ENCODE results near the gene DOCK1.
"Not testable (repeated sequence)": the region's sequence is repeated elsewhere in the genome, so short reads cannot be mapped to it uniquely, and the experiment has no call there.

The DOCK1 gene

GRCh38 chr10:126928274-126928673 lies 23.0 kb downstream of the DOCK1 start:
- no peak for DNase-seq

- DNase-seq: no peak
Measured at GRCh38 chr10:126929391-126929790, 24.2 kb downstream of the DOCK1 start.

- DNase-seq: no peak
Measured at GRCh38 chr10:126930131-126930882, 25.1 kb downstream of the DOCK1 start.

- no peak for DNase-seq
Measured at GRCh38 chr10:126930883-126931503, 25.8 kb downstream of the DOCK1 start.

- DNase-seq: no peak
Measured at GRCh38 chr10:126931544-126931943, 26.3 kb downstream of the DOCK1 start.

- no peak for DNase-seq
Measured at GRCh38 chr10:126932516-126932915, 27.3 kb downstream of the DOCK1 start.

- no peak for DNase-seq
Measured at GRCh38 chr10:126933116-126933515, 27.9 kb downstream of the DOCK1 start.

GRCh38 chr10:126935263-126935946 lies 30.2 kb downstream of the DOCK1 start:
- no peak for DNase-seq

- DNase-seq: no peak
Measured at GRCh38 chr10:126937026-126937425, 31.8 kb downstream of the DOCK1 start.

- not testable (repeated sequence) for DNase-seq
Measured at GRCh38 chr10:126938121-126938520, 32.9 kb downstream of the DOCK1 start.

- no peak for DNase-seq
Measured at GRCh38 chr10:126939706-126940105, 34.5 kb downstream of the DOCK1 start.

GRCh38 chr10:126940670-126941310 lies 35.6 kb downstream of the DOCK1 start:
- DNase-seq: no peak

- DNase-seq: no peak
Measured at GRCh38 chr10:126944191-126944590, 39.0 kb downstream of the DOCK1 start.

- DNase-seq: no peak
Measured at GRCh38 chr10:126945351-126946030, 40.3 kb downstream of the DOCK1 start.

GRCh38 chr10:126946746-126947145 lies 41.5 kb downstream of the DOCK1 start:
- DNase-seq: no peak

- DNase-seq: no peak
Measured at GRCh38 chr10:126948355-126949160, 43.3 kb downstream of the DOCK1 start.

- DNase-seq: no peak
Measured at GRCh38 chr10:126949161-126949503, 43.9 kb downstream of the DOCK1 start.

GRCh38 chr10:126950401-126951105 lies 45.3 kb downstream of the DOCK1 start:
- DNase-seq: no peak

GRCh38 chr10:126953886-126954285 lies 48.7 kb downstream of the DOCK1 start:
- DNase-seq: no peak

- DNase-seq: no peak
Measured at GRCh38 chr10:126955396-126955795, 50.2 kb downstream of the DOCK1 start.

- no peak for DNase-seq
Measured at GRCh38 chr10:126955934-126956711, 50.9 kb downstream of the DOCK1 start.

Measured in Kasumi-1 (cell line).